COR-L47 (cell line): ENCODE data around the gene DALRD3.
"Not testable (repeated sequence)": the region's sequence is repeated elsewhere in the genome, so short reads cannot be mapped to it uniquely, and the experiment has no call there.

Source experiments
- DNase-seq: peaks from one replicate; lab custom pipeline; 2025; lab: John Stamatoyannopoulos, UW

Gene DALRD3

GRCh38 chr3:49021213-49021812 lies 2.9 kb upstream of the DALRD3 start:
- DNase-seq: peak; percentile 96

GRCh38 chr3:49020330-49021212 lies 2.2 kb upstream of the DALRD3 start:
- no peak for DNase-seq

GRCh38 chr3:49019941-49020329 lies 1.6 kb upstream of the DALRD3 start:
- DNase-seq: no peak

GRCh38 chr3:49018707-49019006 lies 277 bp upstream of the DALRD3 start:
- no peak for DNase-seq

GRCh38 chr3:49017229-49017970 lies 980 bp downstream of the DALRD3 start:
- DNase-seq: no peak

- no peak for DNase-seq
Observed at GRCh38 chr3:49016414-49017228, 1.8 kb downstream of the DALRD3 start.

GRCh38 chr3:49015765-49016164 lies 2.6 kb downstream of the DALRD3 start:
- DNase-seq: no peak

- DNase-seq: no peak
Observed at GRCh38 chr3:49015072-49015471, 3.3 kb downstream of the DALRD3 start.

- DNase-seq: no peak
Observed at GRCh38 chr3:49013738-49014660, 4.4 kb downstream of the DALRD3 start.

GRCh38 chr3:49013113-49013737 lies 5.2 kb downstream of the DALRD3 start:
- no peak for DNase-seq

GRCh38 chr3:49012441-49013017 lies 5.9 kb downstream of the DALRD3 start:
- DNase-seq: no peak

GRCh38 chr3:49009396-49009795 lies 9.0 kb downstream of the DALRD3 start:
- no peak for DNase-seq

GRCh38 chr3:49008627-49009026 lies 9.8 kb downstream of the DALRD3 start:
- DNase-seq: not testable (repeated sequence)

GRCh38 chr3:49007771-49008528 lies 10.4 kb downstream of the DALRD3 start:
- DNase-seq: peak; percentile 60

- DNase-seq: peak; percentile 93
Observed at GRCh38 chr3:49007068-49007770, 11.2 kb downstream of the DALRD3 start, which contains the start of gene WDR6. WDR6 (plus strand) TSS chr3:49007391; CDS start chr3:49007432, 41 bp downstream.

GRCh38 chr3:49006408-49007067 lies 11.8 kb downstream of the DALRD3 start:
- DNase-seq: no peak

- no peak for DNase-seq
Observed at GRCh38 chr3:49005998-49006397, 12.4 kb downstream of the DALRD3 start.

GRCh38 chr3:49005303-49005680 lies 13.1 kb downstream of the DALRD3 start:
- no peak for DNase-seq
